ENCODE data around the gene GLB1L3. TPM values are rescaled to one million over a fixed set of nuclear protein-coding genes. Genes with fewer than 3 reads are reported as not detected.
A peak's percentile ranks its signal among the peaks of the same experiment; 100 is the strongest.

GLB1L3 gene
- total RNA-seq, 6 experiments from 2014 or later: not detected

DNA sequence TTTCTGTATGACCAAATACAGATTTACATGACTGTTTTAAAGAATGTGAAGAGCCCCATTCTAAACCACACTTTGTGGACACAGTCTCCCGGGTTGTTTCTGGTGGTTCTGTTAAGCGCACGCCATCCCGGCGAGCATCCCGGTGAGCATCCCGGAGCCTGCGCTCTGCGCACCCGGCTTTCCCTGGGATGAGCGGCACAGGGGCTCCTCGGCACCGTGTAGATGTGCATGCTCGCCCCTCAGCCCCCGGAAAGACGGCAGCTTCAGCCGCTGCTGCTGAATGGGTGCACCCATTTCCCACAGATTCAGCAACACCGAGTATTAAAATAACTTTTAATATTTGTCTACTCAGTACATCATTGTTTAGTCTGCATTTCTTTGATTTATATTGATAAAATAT lies 91.6 kb downstream of the GLB1L3 start:
- H3K4me3 ChIP-seq: no peak overlapping the region
- TF ChIP-seq, protein P1, sequence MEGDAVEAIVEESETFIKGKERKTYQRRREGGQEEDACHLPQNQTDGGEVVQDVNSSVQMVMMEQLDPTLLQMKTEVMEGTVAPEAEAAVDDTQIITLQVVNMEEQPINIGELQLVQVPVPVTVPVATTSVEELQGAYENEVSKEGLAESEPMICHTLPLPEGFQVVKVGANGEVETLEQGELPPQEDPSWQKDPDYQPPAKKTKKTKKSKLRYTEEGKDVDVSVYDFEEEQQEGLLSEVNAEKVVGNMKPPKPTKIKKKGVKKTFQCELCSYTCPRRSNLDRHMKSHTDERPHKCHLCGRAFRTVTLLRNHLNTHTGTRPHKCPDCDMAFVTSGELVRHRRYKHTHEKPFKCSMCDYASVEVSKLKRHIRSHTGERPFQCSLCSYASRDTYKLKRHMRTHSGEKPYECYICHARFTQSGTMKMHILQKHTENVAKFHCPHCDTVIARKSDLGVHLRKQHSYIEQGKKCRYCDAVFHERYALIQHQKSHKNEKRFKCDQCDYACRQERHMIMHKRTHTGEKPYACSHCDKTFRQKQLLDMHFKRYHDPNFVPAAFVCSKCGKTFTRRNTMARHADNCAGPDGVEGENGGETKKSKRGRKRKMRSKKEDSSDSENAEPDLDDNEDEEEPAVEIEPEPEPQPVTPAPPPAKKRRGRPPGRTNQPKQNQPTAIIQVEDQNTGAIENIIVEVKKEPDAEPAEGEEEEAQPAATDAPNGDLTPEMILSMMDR (IDR thresholded peaks at IDR 0.05): no peak
- TF ChIP-seq POLR2A (IDR thresholded peaks at IDR 0.05): no peak
- ATAC-seq: no peak
- intact Hi-C loops (cut with DNase I): loop anchor here in 1 of 2 donors (10.0 kb wide), 1 partner anchor 217 kb away; no protein-coding TSS in a partner anchor
- DNase-seq: peak in 1 of 3 donors; percentile 40
- 83% methylated on average over 1 of the region's 18 CpGs for WGBS (ENCODE audit: insufficient coverage, low coverage, low lambda C conversion rate, missing lambda C conversion rate)
- no peaks in the 10 kb centered on the region for H3K36me3 ChIP-seq
- H3K27me3 ChIP-seq: no peaks in the 10 kb centered on the region
- no peak overlapping the region for H3K27ac ChIP-seq
- H3K4me1 ChIP-seq: no peaks in the 10 kb centered on the region
- H3K9me3 ChIP-seq: no peaks in the 10 kb centered on the region

Other genes with a start within 250 kb of the GLB1L3 start
- 1 to 10 TPM in 5 of 6 experiments, under 1 TPM in 1; 0.86 to 2.5 (median 1.6) TPM for gene JAM3, start 207.3 kb upstream of the GLB1L3 start, total RNA-seq
- gene NCAPD3, start 52.4 kb upstream of the GLB1L3 start, total RNA-seq: 10 to 100 TPM; 11.9 to 21.8 (median 15.5) TPM
- gene VPS26B, start 51.7 kb upstream of the GLB1L3 start, total RNA-seq: 10 to 100 TPM; 22.6 to 33.7 (median 30.0) TPM
- gene THYN1, start 23.0 kb upstream of the GLB1L3 start, total RNA-seq: 10 to 100 TPM; 11.7 to 39.2 (median 20.6) TPM
- gene ACAD8, start 22.8 kb upstream of the GLB1L3 start, total RNA-seq: 10 to 100 TPM; 19.1 to 28.3 (median 24.4) TPM
- gene GLB1L2, start 55.6 kb downstream of the GLB1L3 start, total RNA-seq: under 1 TPM; 0.12 to 0.68 (median 0.55) TPM
- gene B3GAT1, start 135.9 kb downstream of the GLB1L3 start, total RNA-seq: 1 to 10 TPM in 5 of 6 experiments, under 1 TPM in 1; 0.76 to 8.8 (median 5.1) TPM

Measured in right lobe of liver (tissue), 6 donors.